Measurements from ENCODE around the gene MAPKAP1.

GRCh38 chr9:125418404-125418803 lies 288.6 kb downstream of the MAPKAP1 start:
- no peak for TF ChIP-seq CTCF (IDR thresholded peaks at IDR 0.05; ENCODE audit: low read depth, low read length)
- no peak for TF ChIP-seq POLR2A (IDR thresholded peaks at IDR 0.05; ENCODE audit: extremely low read depth, insufficient read length)
- no peak for TF ChIP-seq MAX (IDR thresholded peaks at IDR 0.05; ENCODE audit: low read depth, low read length)
- no peak for TF ChIP-seq MYC (IDR thresholded peaks at IDR 0.05; ENCODE audit: low read depth, low read length)

Measured in NB4 (cell line).